HL-60 (cell line): ENCODE results near the gene PHRF1.

ENCODE experiments used
- GABPA ChIP-seq: IDR thresholded peaks from 2 replicates; pipeline ENCODE4 v1.6.1; 2012; ENCODE audit warnings: low read depth
- POLR2AphosphoS5 ChIP-seq: IDR thresholded peaks from 2 replicates; pipeline ENCODE4 v1.6.1; 2012; ENCODE audit warnings: low read depth
- REST ChIP-seq: IDR thresholded peaks from 2 replicates; pipeline ENCODE4 v1.6.1; 2012; ENCODE audit warnings: low read depth; ENCODE audit not compliant: insufficient replicate concordance
- SPI1 ChIP-seq: IDR thresholded peaks from 2 replicates; pipeline ENCODE4 v1.6.1; 2012; ENCODE audit warnings: low read depth, mild to moderate bottlenecking, borderline replicate concordance
- TF ChIP-seq, protein P1 (sequence below): IDR thresholded peaks from one replicate; pipeline ENCODE4 v1.5.1; 2011; ENCODE audit warnings: low read length, control low read depth, inconsistent platforms; ENCODE audit not compliant: insufficient read depth

- TF ChIP-seq, protein P1, sequence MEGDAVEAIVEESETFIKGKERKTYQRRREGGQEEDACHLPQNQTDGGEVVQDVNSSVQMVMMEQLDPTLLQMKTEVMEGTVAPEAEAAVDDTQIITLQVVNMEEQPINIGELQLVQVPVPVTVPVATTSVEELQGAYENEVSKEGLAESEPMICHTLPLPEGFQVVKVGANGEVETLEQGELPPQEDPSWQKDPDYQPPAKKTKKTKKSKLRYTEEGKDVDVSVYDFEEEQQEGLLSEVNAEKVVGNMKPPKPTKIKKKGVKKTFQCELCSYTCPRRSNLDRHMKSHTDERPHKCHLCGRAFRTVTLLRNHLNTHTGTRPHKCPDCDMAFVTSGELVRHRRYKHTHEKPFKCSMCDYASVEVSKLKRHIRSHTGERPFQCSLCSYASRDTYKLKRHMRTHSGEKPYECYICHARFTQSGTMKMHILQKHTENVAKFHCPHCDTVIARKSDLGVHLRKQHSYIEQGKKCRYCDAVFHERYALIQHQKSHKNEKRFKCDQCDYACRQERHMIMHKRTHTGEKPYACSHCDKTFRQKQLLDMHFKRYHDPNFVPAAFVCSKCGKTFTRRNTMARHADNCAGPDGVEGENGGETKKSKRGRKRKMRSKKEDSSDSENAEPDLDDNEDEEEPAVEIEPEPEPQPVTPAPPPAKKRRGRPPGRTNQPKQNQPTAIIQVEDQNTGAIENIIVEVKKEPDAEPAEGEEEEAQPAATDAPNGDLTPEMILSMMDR = no peak
- TF ChIP-seq POLR2AphosphoS5 (no peak), REST (no peak), SPI1 (no peak), GABPA (no peak)
These were observed 31.5 kb upstream of the PHRF1 start for GRCh38 chr11:544817-545166.
